Frontal cortex (tissue), 4 donors: Measurements from ENCODE around the gene FRS2. TPM values are rescaled to one million over a fixed set of nuclear protein-coding genes. Genes with fewer than 3 reads are reported as not detected.

Experiments used
- DNase-seq, 2 donors: peaks; one replicate each; pipeline ENCODE4 v3.0.0; 2012; ENCODE audit warnings: low spot score in 2 of 2
- FAIRE-seq: peaks from 2 replicates; lab custom pipeline; 2012; peaks lifted over from hg19 to GRCh38; lab: Jason Lieb, UNC
- total RNA-seq: library from RNA; depleted of rRNA; stranded (reverse); fragments of >200 nt; gene quantifications from one replicate; pipeline ENCODE4 v1.2.3, GENCODE V29; 2014
- donor health status: control.
- donor health status: control.
- donor health status: control.

Gene FRS2
- total RNA-seq, 1 donor from 2014 or later, result 55.4 TPM

DNA sequence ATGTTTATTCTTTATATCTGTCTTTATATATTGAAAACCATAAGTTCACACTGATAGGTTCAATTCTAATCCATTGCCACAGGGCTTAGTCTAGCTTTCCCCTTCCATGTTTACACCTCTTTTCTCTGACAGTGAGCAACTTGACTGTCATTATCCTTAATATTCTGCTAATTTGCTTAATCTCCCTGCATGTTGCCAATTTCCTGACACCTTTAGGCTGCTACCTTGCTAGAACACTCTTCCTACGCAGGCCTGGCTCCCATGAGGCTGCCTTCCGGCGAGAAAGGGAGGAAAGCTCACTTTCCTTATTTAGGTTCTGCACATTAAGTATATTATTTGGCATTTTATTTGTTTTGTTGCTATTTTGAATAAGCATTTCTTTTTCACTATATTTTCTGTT lies 12.8 kb upstream of the FRS2 start:
- DNase-seq (no peak), FAIRE-seq (no peak)

GRCh38 chr12:69459477-69459876 lies 10.7 kb upstream of the FRS2 start:
- FAIRE-seq, result no peak
- DNase-seq, result peak in 1 of 2 donors; percentile 40

GRCh38 chr12:69464428-69464827 lies 5.8 kb upstream of the FRS2 start:
- no peak for FAIRE-seq
- DNase-seq, result no peak

DNA sequence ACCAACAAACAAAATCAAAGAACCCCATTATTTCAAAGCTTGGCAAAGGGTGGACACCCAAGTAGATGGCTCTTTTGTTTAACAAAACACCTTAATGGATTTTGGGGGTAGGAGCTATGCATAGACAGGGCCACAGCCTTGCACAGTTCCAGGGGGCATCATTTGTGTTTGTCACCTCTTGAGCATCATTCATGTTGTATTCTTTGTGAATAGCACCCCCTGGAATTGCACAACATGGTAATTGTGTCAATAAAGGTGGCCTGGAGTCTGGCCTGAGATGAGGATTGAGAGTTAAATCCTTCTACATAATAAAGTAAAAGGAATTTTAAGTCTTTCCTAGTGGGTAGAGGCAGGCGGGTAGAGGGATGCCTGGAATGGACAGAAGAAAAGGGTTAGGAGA lies 3.3 kb upstream of the FRS2 start:
- FAIRE-seq (no peak), DNase-seq (no peak)

DNA sequence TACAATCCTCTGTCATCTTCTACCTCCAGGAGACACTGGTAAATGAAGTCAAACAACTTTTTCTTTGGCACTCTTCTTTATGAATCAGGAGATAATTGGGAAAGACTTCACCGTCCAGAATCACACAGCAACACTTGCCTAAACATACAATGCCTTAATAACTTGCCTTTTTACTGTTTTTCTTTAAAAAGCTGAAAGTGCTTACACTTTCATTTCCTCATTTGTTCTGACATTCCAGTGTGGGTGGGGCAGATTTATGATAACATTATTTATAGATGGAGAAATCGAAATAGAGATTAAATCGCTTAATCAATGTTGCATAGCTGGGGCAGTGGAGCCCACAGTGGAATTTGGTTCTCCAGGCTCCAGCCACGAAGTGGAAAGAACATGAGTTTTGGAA lies 2.8 kb upstream of the FRS2 start:
- DNase-seq, result no peak
- FAIRE-seq, result no peak

DNA sequence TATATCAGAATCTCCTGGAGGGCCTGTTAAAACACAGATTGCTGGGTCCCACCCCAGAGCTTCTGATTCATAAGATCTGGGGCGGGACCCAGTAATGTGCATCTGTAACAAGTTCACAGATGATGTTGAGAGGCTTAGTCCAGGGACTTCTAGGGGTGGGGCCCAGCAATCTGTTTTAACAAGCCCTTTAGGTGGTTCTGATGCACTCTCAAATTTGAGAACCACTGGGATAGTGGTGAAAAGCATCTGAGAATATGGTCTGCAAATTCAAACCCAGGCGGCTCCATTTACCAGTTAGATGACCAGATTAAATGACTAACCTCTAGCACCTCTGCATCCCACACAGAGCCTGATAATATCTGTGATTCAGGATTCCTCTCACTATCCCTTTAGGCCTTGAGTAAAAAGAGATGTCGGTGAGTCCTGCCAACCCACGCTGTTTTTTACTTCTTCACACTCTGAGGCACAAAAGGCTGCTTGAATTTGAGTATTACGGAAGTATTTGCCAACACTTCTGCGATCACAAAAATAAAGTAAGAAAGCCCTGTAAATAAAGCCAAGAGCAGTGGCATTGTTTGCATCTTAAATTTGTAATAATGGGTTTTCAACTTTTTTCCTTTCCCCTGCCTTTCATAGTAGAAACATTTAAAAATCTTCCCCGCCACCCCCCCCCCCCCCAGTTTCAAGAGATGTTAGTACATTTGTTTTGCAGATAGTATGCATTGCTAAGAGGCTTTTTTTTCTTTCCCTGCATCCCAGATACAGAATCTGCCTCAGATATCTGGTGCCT lies 1.8 kb upstream of the FRS2 start:
- DNase-seq, result no peak
- FAIRE-seq, result no peak

- DNase-seq (no peak), FAIRE-seq (no peak)
Measured at GRCh38 chr12:69469854-69470188, 367 bp upstream of the FRS2 start.

GRCh38 chr12:69471076-69471430 lies 865 bp downstream of the FRS2 start:
- DNase-seq (no peak), FAIRE-seq (no peak)

DNA sequence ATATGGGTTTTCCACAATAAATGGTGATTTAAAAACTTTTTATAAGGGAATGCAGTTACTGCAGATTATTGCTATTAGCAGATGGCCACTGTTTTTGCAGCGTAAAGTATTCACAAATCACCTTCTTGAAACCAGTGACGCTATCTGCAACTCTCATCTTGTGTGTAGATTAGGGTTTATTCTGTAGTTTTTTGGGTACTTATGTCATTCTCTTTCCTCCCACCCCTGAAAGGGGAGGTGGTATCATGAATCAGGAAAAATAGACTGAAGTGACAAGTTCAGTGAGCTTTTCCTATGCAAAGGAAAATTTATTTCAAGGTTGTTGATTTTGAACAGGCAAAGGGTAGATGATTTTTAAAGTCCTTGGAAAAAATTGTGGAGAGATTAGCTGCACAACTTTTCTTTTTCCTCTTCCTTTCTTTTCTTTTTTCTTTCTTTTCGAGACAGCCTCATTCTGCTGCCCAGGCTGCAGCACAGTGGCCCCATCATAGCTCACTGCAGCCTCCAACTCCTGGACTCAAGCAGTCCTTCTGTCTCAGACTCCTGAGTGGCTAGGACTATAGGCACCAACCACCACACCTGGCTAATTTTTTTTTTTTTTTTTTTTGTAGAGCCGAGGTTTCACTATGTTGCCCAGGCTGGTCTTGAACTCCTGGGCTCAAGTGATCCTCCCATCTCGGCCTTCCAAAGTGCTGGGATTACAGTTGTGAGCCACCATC lies 1.6 kb downstream of the FRS2 start:
- no peak for DNase-seq
- FAIRE-seq, result no peak

GRCh38 chr12:69473262-69473661 lies 3.1 kb downstream of the FRS2 start:
- DNase-seq, result no peak
- FAIRE-seq, result no peak

GRCh38 chr12:69474456-69474855 lies 4.3 kb downstream of the FRS2 start:
- FAIRE-seq (no peak), DNase-seq (no peak)

DNA sequence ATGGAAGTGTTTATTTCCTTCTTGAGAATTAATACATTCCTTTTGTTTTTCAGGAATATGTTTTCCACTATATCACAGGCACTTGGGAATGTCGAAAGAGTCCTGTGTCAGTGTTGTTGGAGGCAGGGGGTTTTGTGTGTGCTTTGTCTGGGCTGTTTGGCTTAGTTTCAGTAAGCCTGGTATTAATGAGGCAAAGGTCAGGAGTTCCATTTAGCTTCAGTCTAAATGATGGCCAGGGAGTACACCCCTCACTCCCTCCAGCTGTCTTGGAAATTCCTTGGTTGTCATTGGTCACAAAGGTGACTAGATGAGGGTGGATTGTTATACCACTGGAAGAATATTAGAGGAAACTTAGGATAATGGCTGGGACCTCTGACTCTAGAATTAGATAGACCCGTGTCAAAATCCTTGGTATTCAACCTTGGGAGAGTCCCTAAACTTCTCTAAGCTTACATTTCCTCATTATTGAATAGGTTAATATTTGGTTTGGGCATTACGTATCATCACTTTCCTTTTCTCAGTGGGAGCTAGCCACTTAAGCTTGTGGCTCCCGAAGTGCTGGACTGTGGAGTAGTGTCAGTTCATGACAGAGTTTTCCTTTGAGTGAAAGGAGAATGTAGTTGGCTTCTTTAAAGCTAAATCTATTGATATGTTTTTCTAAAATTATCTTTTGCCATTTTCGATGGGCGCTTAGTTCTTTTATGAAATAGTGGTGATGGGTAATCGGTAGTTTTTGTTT lies 5.2 kb downstream of the FRS2 start:
- FAIRE-seq (no peak), DNase-seq (no peak)

- peak in 1 of 2 donors; percentile 35 for DNase-seq
Measured at GRCh38 chr12:69476276-69477017, 6.3 kb downstream of the FRS2 start.

DNA sequence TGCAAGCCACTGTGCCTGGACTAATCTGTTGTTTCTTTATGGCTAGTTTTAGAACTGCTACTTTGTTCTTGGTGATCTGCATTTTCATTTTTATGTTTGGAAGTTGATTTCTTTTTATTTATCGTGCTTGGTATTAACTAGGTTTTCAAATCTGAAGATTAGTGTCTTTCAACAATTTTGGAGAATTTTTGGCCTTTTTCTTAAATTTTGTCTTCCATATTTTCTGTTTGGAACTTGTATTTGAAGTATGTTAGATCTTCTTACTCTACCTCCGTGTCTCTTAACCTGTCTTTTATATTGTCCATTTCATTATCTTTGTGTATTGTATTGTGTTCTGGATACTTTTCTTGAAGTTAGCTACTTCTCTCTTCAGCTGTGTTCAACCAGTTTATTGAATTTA lies 9.5 kb downstream of the FRS2 start:
- FAIRE-seq (no peak), DNase-seq (no peak)

More at GRCh38 chr12:69476276-69477017, 6.3 kb downstream of the FRS2 start:
- no peak for FAIRE-seq

GRCh38 chr12:69480698-69481097 lies 10.5 kb downstream of the FRS2 start:
- DNase-seq (no peak), FAIRE-seq (no peak)

GRCh38 chr12:69481133-69481532 lies 10.9 kb downstream of the FRS2 start:
- no peak for FAIRE-seq

DNA sequence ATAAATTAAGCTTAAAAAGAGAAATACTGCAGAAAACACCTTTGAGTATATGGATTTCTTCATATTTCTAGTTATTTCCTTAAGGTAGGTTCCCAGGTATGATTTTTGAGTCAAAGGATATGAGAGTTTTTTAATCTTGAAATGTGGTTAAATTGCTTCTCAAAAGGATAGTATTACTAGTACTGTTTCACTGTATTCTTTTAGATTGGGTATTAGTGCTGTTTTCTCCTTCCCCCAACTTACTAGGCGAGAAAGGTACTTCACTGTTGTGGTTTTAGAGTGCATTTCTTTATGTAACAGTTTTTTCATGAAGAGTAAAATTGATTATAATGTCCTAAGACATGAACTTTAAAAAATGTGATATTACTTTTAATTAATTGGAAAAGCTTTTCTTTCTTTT lies 13.5 kb downstream of the FRS2 start:
- FAIRE-seq, result no peak
- no peak for DNase-seq

More at GRCh38 chr12:69481133-69481532, 10.9 kb downstream of the FRS2 start:
- DNase-seq, result no peak

DNA sequence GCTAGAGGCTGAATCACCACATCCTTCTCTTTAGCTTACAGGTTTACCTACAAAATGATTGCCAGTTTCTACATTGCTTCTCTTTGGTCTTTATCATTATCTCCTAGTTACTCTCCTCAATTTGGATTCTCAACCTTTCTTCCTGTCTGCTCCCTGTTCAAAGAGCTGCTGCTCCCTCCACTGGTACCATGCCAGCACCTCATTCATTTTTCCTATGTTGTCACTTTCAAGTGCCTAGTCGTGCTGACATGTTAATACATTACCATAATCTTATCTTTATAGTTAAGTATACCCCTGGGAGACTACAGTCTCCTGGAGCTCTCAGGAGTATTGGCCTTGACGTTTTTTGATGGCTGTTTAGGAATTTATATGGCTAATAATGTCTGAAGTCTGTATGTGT lies 14.2 kb downstream of the FRS2 start:
- DNase-seq (no peak), FAIRE-seq (no peak)

DNA sequence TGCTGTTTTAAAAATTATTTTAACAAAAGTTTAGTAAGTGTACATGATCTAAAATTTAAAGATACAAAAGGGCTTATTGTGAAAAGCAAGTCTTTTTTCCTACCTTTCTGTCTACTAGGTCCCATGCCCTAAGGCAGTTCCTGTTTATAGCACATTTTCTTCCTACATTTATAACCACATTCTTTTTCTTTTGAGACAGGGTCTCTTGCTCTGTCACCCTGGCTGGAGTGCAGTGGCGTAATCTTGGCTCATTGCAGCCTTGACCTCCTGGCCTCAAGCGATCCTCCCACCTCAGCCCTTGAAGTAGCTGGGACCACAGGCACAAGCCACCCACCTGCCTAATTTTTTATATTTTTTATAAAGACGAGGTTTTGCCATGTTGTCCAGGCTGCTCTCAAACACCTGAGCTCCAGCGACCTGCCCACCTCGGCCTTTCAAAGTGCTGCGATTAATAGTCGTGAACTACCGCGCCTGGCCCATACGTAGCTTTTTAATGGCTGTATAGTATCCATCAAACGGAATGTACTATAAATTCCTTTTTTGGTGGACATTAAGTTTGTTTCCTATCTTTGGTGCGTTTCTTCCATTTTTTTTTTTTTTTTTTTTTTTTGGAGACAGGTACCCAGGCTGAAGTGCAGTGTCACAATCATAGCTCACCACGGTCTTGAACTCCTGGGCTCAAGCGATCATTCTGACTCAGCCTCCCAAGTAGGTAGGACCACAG lies 20.9 kb downstream of the FRS2 start:
- no peak for FAIRE-seq

GRCh38 chr12:69492739-69493138 lies 22.6 kb downstream of the FRS2 start:
- FAIRE-seq (no peak), DNase-seq (no peak)

More for the DNA sequence above, 20.9 kb downstream of the FRS2 start:
- no peak for DNase-seq
